Measurements from ENCODE around the gene CD63. TPM values are rescaled to one million over a fixed set of nuclear protein-coding genes. Genes with fewer than 3 reads are reported as not detected.

Gene CD63
- total and polyA plus RNA-seq, 9 of the 15 experiments (the other 6 are each of a cell fraction or from before 2014, with no cell fraction given), result 313 to 735 (median 433) TPM

DNA sequence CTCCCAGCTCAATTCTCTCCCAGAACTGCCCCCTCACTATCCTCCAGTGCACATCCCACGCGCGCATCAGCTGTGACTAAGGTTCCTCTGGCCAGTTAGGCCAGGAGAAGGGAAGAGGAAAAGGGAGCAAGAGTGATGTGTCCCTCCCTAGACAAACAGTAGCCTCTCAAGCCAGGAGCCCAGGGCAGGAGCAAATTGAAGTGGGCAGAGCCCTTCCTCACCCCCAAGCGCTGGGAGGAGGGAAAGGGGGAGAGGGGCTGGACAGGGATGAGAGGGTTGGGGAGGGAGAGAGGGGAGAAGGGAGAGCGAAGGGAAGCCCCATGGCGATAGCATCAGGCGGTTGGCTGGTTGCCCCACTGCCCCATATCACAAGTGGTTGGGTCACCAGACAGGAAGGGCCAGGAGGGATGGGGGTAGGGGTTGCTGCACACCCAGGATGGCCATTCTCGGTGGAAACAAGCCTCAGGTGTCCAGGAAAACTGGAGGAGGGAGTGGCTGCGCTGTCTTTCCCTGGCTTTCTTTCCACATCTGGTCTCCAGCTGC, 1.1 kb downstream of the CD63 start (continued):
- TF ChIP-seq, protein P1, sequence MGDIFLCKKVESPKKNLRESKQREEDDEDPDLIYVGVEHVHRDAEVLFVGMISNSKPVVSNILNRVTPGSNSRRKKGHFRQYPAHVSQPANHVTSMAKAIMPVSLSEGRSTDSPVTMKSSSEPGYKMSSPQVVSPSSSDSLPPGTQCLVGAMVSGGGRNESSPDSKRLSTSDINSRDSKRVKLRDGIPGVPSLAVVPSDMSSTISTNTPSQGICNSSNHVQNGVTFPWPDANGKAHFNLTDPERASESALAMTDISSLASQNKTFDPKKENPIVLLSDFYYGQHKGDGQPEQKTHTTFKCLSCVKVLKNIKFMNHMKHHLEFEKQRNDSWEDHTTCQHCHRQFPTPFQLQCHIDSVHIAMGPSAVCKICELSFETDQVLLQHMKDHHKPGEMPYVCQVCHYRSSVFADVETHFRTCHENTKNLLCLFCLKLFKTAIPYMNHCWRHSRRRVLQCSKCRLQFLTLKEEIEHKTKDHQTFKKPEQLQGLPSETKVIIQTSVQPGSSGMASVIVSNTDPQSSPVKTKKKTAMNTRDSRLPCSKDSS (IDR thresholded peaks at IDR 0.05; ENCODE audit: low read depth, partially characterized antibody), result no peak
- TF ChIP-seq, protein P2, sequence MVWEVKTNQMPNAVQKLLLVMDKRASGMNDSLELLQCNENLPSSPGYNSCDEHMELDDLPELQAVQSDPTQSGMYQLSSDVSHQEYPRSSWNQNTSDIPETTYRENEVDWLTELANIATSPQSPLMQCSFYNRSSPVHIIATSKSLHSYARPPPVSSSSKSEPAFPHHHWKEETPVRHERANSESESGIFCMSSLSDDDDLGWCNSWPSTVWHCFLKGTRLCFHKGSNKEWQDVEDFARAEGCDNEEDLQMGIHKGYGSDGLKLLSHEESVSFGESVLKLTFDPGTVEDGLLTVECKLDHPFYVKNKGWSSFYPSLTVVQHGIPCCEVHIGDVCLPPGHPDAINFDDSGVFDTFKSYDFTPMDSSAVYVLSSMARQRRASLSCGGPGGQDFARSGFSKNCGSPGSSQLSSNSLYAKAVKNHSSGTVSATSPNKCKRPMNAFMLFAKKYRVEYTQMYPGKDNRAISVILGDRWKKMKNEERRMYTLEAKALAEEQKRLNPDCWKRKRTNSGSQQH (CRISPR knock-in tag; IDR thresholded peaks at IDR 0.05), result peak; percentile 63; the same call in 1 of the 2 replicates
- peak; percentile 51 for TF ChIP-seq SAP30 (IDR thresholded peaks at IDR 0.05; ENCODE audit: borderline replicate concordance, insufficient read depth, low read depth, low read length, poor library complexity, severe bottlenecking)
- TF ChIP-seq, protein P3, sequence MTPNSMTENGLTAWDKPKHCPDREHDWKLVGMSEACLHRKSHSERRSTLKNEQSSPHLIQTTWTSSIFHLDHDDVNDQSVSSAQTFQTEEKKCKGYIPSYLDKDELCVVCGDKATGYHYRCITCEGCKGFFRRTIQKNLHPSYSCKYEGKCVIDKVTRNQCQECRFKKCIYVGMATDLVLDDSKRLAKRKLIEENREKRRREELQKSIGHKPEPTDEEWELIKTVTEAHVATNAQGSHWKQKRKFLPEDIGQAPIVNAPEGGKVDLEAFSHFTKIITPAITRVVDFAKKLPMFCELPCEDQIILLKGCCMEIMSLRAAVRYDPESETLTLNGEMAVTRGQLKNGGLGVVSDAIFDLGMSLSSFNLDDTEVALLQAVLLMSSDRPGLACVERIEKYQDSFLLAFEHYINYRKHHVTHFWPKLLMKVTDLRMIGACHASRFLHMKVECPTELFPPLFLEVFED (CRISPR knock-in tag; conservative IDR thresholded peaks at IDR 0.05), result 0 out of 2 replicates have a peak, but pooled peaks have one; percentile 65
- TF ChIP-seq, protein P4, sequence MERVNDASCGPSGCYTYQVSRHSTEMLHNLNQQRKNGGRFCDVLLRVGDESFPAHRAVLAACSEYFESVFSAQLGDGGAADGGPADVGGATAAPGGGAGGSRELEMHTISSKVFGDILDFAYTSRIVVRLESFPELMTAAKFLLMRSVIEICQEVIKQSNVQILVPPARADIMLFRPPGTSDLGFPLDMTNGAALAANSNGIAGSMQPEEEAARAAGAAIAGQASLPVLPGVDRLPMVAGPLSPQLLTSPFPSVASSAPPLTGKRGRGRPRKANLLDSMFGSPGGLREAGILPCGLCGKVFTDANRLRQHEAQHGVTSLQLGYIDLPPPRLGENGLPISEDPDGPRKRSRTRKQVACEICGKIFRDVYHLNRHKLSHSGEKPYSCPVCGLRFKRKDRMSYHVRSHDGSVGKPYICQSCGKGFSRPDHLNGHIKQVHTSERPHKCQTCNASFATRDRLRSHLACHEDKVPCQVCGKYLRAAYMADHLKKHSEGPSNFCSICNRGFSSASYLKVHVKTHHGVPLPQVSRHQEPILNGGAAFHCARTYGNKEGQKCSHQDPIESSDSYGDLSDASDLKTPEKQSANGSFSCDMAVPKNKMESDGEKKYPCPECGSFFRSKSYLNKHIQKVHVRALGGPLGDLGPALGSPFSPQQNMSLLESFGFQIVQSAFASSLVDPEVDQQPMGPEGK (CRISPR knock-in tag; IDR thresholded peaks at IDR 0.05; ENCODE audit: borderline replicate concordance), result no peak
- peak; percentile 64 for TF ChIP-seq KDM5B (IDR thresholded peaks at IDR 0.05; ENCODE audit: insufficient replicate concordance, low read depth, low read length)
- no peak for TF ChIP-seq MEIS2 (IDR thresholded peaks at IDR 0.05; ENCODE audit: partially characterized antibody)
- TF ChIP-seq, protein P5, sequence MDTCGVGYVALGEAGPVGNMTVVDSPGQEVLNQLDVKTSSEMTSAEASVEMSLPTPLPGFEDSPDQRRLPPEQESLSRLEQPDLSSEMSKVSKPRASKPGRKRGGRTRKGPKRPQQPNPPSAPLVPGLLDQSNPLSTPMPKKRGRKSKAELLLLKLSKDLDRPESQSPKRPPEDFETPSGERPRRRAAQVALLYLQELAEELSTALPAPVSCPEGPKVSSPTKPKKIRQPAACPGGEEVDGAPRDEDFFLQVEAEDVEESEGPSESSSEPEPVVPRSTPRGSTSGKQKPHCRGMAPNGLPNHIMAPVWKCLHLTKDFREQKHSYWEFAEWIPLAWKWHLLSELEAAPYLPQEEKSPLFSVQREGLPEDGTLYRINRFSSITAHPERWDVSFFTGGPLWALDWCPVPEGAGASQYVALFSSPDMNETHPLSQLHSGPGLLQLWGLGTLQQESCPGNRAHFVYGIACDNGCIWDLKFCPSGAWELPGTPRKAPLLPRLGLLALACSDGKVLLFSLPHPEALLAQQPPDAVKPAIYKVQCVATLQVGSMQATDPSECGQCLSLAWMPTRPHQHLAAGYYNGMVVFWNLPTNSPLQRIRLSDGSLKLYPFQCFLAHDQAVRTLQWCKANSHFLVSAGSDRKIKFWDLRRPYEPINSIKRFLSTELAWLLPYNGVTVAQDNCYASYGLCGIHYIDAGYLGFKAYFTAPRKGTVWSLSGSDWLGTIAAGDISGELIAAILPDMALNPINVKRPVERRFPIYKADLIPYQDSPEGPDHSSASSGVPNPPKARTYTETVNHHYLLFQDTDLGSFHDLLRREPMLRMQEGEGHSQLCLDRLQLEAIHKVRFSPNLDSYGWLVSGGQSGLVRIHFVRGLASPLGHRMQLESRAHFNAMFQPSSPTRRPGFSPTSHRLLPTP (IDR thresholded peaks at IDR 0.05; ENCODE audit: borderline replicate concordance, extremely low read depth, insufficient read length), result no peak
- no peak for TF ChIP-seq JUN (IDR thresholded peaks at IDR 0.05; ENCODE audit: borderline replicate concordance, low read depth, low read length)
- TF ChIP-seq JUN (CRISPR knock-in tag; IDR thresholded peaks at IDR 0.05; ENCODE audit: borderline replicate concordance), result no peak
- TF ChIP-seq CEBPG (CRISPR knock-in tag; IDR thresholded peaks at IDR 0.05), result no peak; the same call in 1 of the 2 replicates
- peak in 1 of 2 experiments; percentile 42; a peak in 2 of 4 replicates for TF ChIP-seq CEBPG (tag; conservative IDR thresholded peaks at IDR 0.05 in 1 of 2, IDR thresholded peaks at IDR 0.05 in 1 of 2)
- peak; percentile 60; the same call in 1 of the 2 replicates for TF ChIP-seq JUND (IDR thresholded peaks at IDR 0.05; ENCODE audit: borderline replicate concordance, low read depth, low read length)
- peak; percentile 34; the same call in 1 of the 3 replicates for TF ChIP-seq JUND (tag; IDR thresholded peaks at IDR 0.05; ENCODE audit: borderline replicate concordance, low read depth, low read length)
- TF ChIP-seq CC2D1A (IDR thresholded peaks at IDR 0.05), result no peak

All from K562 (cell line).